IMR-90 (cell line): ENCODE data around the gene NHP2. TPM values are rescaled to one million over a fixed set of nuclear protein-coding genes. Genes with fewer than 3 reads are reported as not detected.

Experiments used
- ATAC-seq: fragments of 200-7000 bp; cut with Tn5 transposase; 2 replicates; pipeline ENCODE4 v1.9.1; 2020; ENCODE audit warnings: low read depth, mild to moderate bottlenecking, moderate library complexity
- BruUV-seq: library from RNA; stranded (reverse); fragments of 400-500 nt; replicated peaks from 2 replicates; lab custom pipeline; 2021; lab: Mats Ljungman, UMichigan
- CTCF ChIA-PET: fragments of 300-600 bp; formaldehyde crosslinking; extraction: SDS; loops from one replicate; lab custom pipeline; 2021; ENCODE audit warnings: antibody characterized with exemption; lab: Yijun Ruan, JAX
- POLR2A ChIA-PET: fragments of 300-600 bp; sonication (Branson Sonifier 250); formaldehyde crosslinking; loops from one replicate; lab custom pipeline; 2022; ENCODE audit warnings: antibody characterized with exemption; ENCODE audit not compliant: unreplicated experiment; lab: Charles Lee
- DNase-seq: peaks from one replicate; pipeline ENCODE4 v3.0.0; 2013
- H2AFZ ChIP-seq: replicated peaks from 2 replicates; pipeline ENCODE3; 2013; ENCODE audit warnings: low read length, mild to moderate bottlenecking; ENCODE audit not compliant: poor library complexity
- H2AK5ac ChIP-seq: 2 replicates; pipeline ENCODE4 v1.6.1; 2013; ENCODE audit warnings: low read depth, low read length, inconsistent platforms
- H2AK9ac ChIP-seq: replicated peaks from 2 replicates; pipeline ENCODE3; 2013; ENCODE audit warnings: mild to moderate bottlenecking, low read depth, low read length, moderate library complexity; ENCODE audit not compliant: poor library complexity
- H2BK120ac ChIP-seq: 2 replicates; pipeline ENCODE4 v1.6.1; 2013; ENCODE audit warnings: low read depth, low read length, inconsistent platforms
- H2BK15ac ChIP-seq: 3 replicates; pipeline ENCODE4 v1.6.1; 2013; ENCODE audit warnings: low read depth, low read length, inconsistent platforms
- H2BK20ac ChIP-seq: 2 replicates; pipeline ENCODE4 v1.6.1; 2013; ENCODE audit warnings: low read depth, mild to moderate bottlenecking, inconsistent platforms, low read length, moderate library complexity
- H2BK5ac ChIP-seq: 2 replicates; pipeline ENCODE4 v1.6.1; 2013; ENCODE audit warnings: mild to moderate bottlenecking, low read depth, low read length, inconsistent platforms; ENCODE audit not compliant: poor library complexity, severe bottlenecking
- H3K14ac ChIP-seq: replicated peaks from 2 replicates; pipeline ENCODE4 v1.6.1; 2013; ENCODE audit warnings: low read depth, low read length, inconsistent platforms
- H3K18ac ChIP-seq: 2 replicates; pipeline ENCODE4 v1.6.1; 2013; ENCODE audit warnings: low read depth, low read length, control low read depth
- H3K23ac ChIP-seq: 2 replicates; pipeline ENCODE4 v1.6.1; 2013; ENCODE audit warnings: low read depth, low read length, inconsistent platforms
- H3K27ac ChIP-seq: 2 replicates; pipeline ENCODE4 v1.5.1; 2013; ENCODE audit warnings: mild to moderate bottlenecking, control low read depth, low read length; ENCODE audit not compliant: insufficient read depth
- H3K27me3 ChIP-seq: 2 replicates; pipeline ENCODE4 v1.6.1; 2013; ENCODE audit warnings: low read length; ENCODE audit not compliant: control insufficient read depth, insufficient read depth
- H3K36me3 ChIP-seq: 2 replicates; pipeline ENCODE4 v1.6.1; 2013; ENCODE audit warnings: low read length, mixed read lengths; ENCODE audit not compliant: control insufficient read depth, insufficient read depth
- H3K4ac ChIP-seq: 2 replicates; pipeline ENCODE4 v1.6.1; 2013; ENCODE audit warnings: low read depth, low read length, inconsistent platforms
- H3K4me1 ChIP-seq: 2 replicates; pipeline ENCODE4 v1.6.1; 2013; ENCODE audit warnings: low read length, mixed read lengths; ENCODE audit not compliant: control insufficient read depth, insufficient read depth
- H3K4me2 ChIP-seq: 2 replicates; pipeline ENCODE4 v1.6.1; 2013; ENCODE audit warnings: low read depth, mild to moderate bottlenecking, control low read depth, low read length, moderate library complexity
- H3K4me3 ChIP-seq: 2 replicates; pipeline ENCODE4 v1.5.1; 2013; ENCODE audit warnings: low read depth, mild to moderate bottlenecking, control low read depth, low read length, moderate library complexity; ENCODE audit not compliant: insufficient read depth
- H3K56ac ChIP-seq: 2 replicates; pipeline ENCODE4 v1.6.1; 2013; ENCODE audit warnings: low read length, inconsistent platforms; ENCODE audit not compliant: insufficient read depth; ENCODE audit errors: extremely low read depth
- H3K79me1 ChIP-seq, 2 experiments: 2 replicates each; pipeline ENCODE4 v1.6.1; 2013; ENCODE audit warnings: low read length in 2 of 2, inconsistent platforms in 1 of 2, low read depth in 1 of 2
- H3K9ac ChIP-seq: 2 replicates; pipeline ENCODE4 v1.6.1; 2013; ENCODE audit warnings: low read depth, low read length, control low read depth
- H3K9me1 ChIP-seq: 2 replicates; pipeline ENCODE4 v1.6.1; 2013; ENCODE audit warnings: low read length, inconsistent platforms; ENCODE audit not compliant: insufficient read depth
- H3K9me3 ChIP-seq: 2 replicates; pipeline ENCODE4 v1.6.1; 2013; ENCODE audit warnings: low read length; ENCODE audit not compliant: control insufficient read depth, insufficient read depth
- H4K20me1 ChIP-seq: 2 replicates; pipeline ENCODE4 v1.6.1; 2013; ENCODE audit warnings: low read length, inconsistent platforms; ENCODE audit not compliant: insufficient read depth
- H4K5ac ChIP-seq: 2 replicates; pipeline ENCODE4 v1.6.1; 2013; ENCODE audit warnings: mild to moderate bottlenecking, low read depth, low read length, control low read depth
- H4K8ac ChIP-seq, 2 experiments: 2 replicates each; pipeline ENCODE4 v1.6.1; 2013; ENCODE audit warnings: low read depth in 2 of 2, low read length in 2 of 2, control low read depth in 1 of 2, inconsistent platforms in 1 of 2
- H4K91ac ChIP-seq: 2 replicates; pipeline ENCODE4 v1.6.1; 2013; ENCODE audit warnings: low read depth, low read length, inconsistent platforms; ENCODE audit not compliant: insufficient read depth
- BHLHE40 ChIP-seq: fragments of 150-350 bp; IDR thresholded peaks from 2 replicates; pipeline ENCODE4 v1.6.1; 2016; ENCODE audit warnings: mild to moderate bottlenecking, low read depth, low read length
- CEBPB ChIP-seq: IDR thresholded peaks from 2 replicates; pipeline ENCODE4 v1.6.1; 2012; ENCODE audit warnings: low read depth, low read length, improper control_type of control experiment
- CHD1 ChIP-seq: IDR thresholded peaks from 2 replicates; pipeline ENCODE4 v1.6.1; 2012; ENCODE audit warnings: low read depth, low read length, improper control_type of control experiment
- CTCF ChIP-seq: conservative IDR thresholded peaks from 2 replicates; pipeline ENCODE4 v1.5.1; 2012; ENCODE audit warnings: mild to moderate bottlenecking, low read depth, low read length, improper control_type of control experiment
- ELK1 ChIP-seq: fragments of 150-350 bp; IDR thresholded peaks from 2 replicates; pipeline ENCODE4 v1.6.1; 2016; ENCODE audit warnings: low read depth, mild to moderate bottlenecking, low read length, moderate library complexity, borderline replicate concordance
- FOS ChIP-seq: fragments of 150-350 bp; IDR thresholded peaks from 2 replicates; pipeline ENCODE4 v1.6.1; 2016; ENCODE audit warnings: low read depth, low read length
- MAFK ChIP-seq: IDR thresholded peaks from 2 replicates; pipeline ENCODE4 v1.6.1; 2012; ENCODE audit warnings: low read depth, low read length, improper control_type of control experiment
- MXI1 ChIP-seq: IDR thresholded peaks from 2 replicates; pipeline ENCODE4 v1.6.1; 2012; ENCODE audit warnings: low read depth, mild to moderate bottlenecking, low read length, moderate library complexity, borderline replicate concordance
- NFE2L2 ChIP-seq: fragments of 150-350 bp; IDR thresholded peaks from 2 replicates; pipeline ENCODE4 v1.6.1; 2016; ENCODE audit warnings: low read depth, mild to moderate bottlenecking, low read length
- POLR2A ChIP-seq: IDR thresholded peaks from 2 replicates; pipeline ENCODE4 v1.6.1; 2012; ENCODE audit warnings: mild to moderate bottlenecking, low read depth, low read length
- RAD21 ChIP-seq: IDR thresholded peaks from 2 replicates; pipeline ENCODE4 v1.6.1; 2012; ENCODE audit warnings: low read length, improper control_type of control experiment
- RCOR1 ChIP-seq: IDR thresholded peaks from 2 replicates; pipeline ENCODE4 v1.6.1; 2012; ENCODE audit warnings: mild to moderate bottlenecking, low read length, improper control_type of control experiment; ENCODE audit not compliant: insufficient replicate concordance
- RFX5 ChIP-seq: IDR thresholded peaks from 2 replicates; pipeline ENCODE4 v1.8.0; 2012; ENCODE audit warnings: low read depth, mild to moderate bottlenecking, low read length, moderate library complexity
- SMC3 ChIP-seq: fragments of 150-350 bp; IDR thresholded peaks from 2 replicates; pipeline ENCODE4 v1.6.1; 2016; ENCODE audit warnings: low read depth, mild to moderate bottlenecking, antibody characterized with exemption, low read length, moderate library complexity
- WGBS, 2 experiments: methylation state at CpG; one replicate each; pipeline versions ENCODE4 v1.1.5 to v1.1.7; 2013; ENCODE audit warnings: missing lambda C conversion rate in 2 of 2; ENCODE audit not compliant: insufficient read length in 1 of 2; ENCODE audit errors: extremely low coverage in 2 of 2; 5-methylcytosine and 5-hydroxymethylcytosine counted together
- dilution Hi-C: fragments of 300-500 bp; cut with HindIII; formaldehyde crosslinking; loops from one replicate; pipeline ENCODE4 v1.14.3; 2018; ENCODE audit warnings: low sequenced_read_pairs; ENCODE audit not compliant: unreplicated experiment
- in situ Hi-C: fragments of 300-500 bp; cut with MboI; formaldehyde crosslinking; loops from 3 replicates; pipeline ENCODE4 v1.14.3; 2019; ENCODE audit warnings: low sequenced_read_pairs, inconsistent platforms, mixed read lengths
- intact Hi-C: fragments of 100-400 bp; cut with micrococcal nuclease; formaldehyde crosslinking; loops from 2 replicates; pipeline ENCODE4 v1.10.0; 2022
- polyA plus RNA-seq, 3 experiments: library from polyadenylated mRNA; depleted of rRNA; stranded (reverse); fragments of >200 nt; gene quantifications; 2 replicates each; pipeline ENCODE4 v1.2.3, GENCODE V29; 2012; ENCODE audit warnings: low replicate concordance in 1 of 3
- total RNA-seq: library from RNA; depleted of rRNA; stranded (reverse); fragments of >200 nt; gene quantifications from 2 replicates; pipeline ENCODE4 v1.2.3, GENCODE V29; 2012

NHP2 gene
- total and polyA plus RNA-seq, 2 of the 4 experiments (the other 2 are of a cell fraction) = 180 to 278 TPM

GRCh38 chr5:178192787-178193186 lies 39.1 kb upstream of the NHP2 start:
- intact Hi-C loops = no loop called here

More at GRCh38 chr5:178192787-178193186, 39.1 kb upstream of the NHP2 start:
- whole genome bisulfite sequencing, 2 experiments = 80% methylated on average over 2 of the region's 7 CpGs; no CpG with 5 or more reads in 1 of the 2 experiments
- Histone ChIP-seq H2BK120ac (no peak overlapping the region), H3K79me1 (no peaks in the 10 kb centered on the region), H3K14ac (no peak overlapping the region), H3K9me1 (no peaks in the 10 kb centered on the region), H2BK15ac (no peak overlapping the region), H4K5ac (no peak overlapping the region), H3K36me3 (no peaks in the 10 kb centered on the region), H3K9me3 (peaks cover 5% of the 10 kb centered on the region; the same call in 1 of the 2 replicates), H3K18ac (no peak overlapping the region), H3K4ac (no peak overlapping the region), H2BK5ac (no peak overlapping the region), H4K91ac (no peak overlapping the region), H4K20me1 (no peaks in the 10 kb centered on the region), H3K9ac (no peak overlapping the region), H3K4me2 (no peak overlapping the region), H2AFZ (no peak overlapping the region), H3K23ac (no peak overlapping the region), H3K27ac (no peak overlapping the region), H2BK20ac (no peak overlapping the region), H3K27me3 (peaks cover 23% of the 10 kb centered on the region; the same call in 1 of the 2 replicates), H3K4me1 (no peaks in the 10 kb centered on the region), H2AK5ac (no peak overlapping the region), H3K4me3 (no peak overlapping the region), H3K56ac (no peak overlapping the region), H4K8ac (no peak overlapping the region), H2AK9ac (no peak overlapping the region)
- ChIA-PET POLR2A (no interaction called here), CTCF (no interaction called here)
- DNase-seq (no peak), ATAC-seq (no peak)
- dilution Hi-C loops = no loop called here
- in situ Hi-C loops = no loop called here
- no peak for TF ChIP-seq BHLHE40
- no peak for TF ChIP-seq NFE2L2
- no peak for TF ChIP-seq CTCF
- no peak for TF ChIP-seq RAD21
- no peak for TF ChIP-seq CHD1
- no peak for TF ChIP-seq POLR2A
- TF ChIP-seq MXI1 = no peak
- TF ChIP-seq MAFK = no peak
- TF ChIP-seq CEBPB = no peak
- no peak for TF ChIP-seq RCOR1
- no peak for TF ChIP-seq RFX5
- no peak for TF ChIP-seq FOS
- no peak for TF ChIP-seq SMC3
- no peak for TF ChIP-seq ELK1
- BruUV-seq = no TSS peak
